Measurements from ENCODE around the gene CDK11A.
"Not testable (repeated sequence)": the region's sequence is repeated elsewhere in the genome, so short reads cannot be mapped to it uniquely, and the experiment has no call there.

The CDK11A gene

GRCh38 chr1:1756661-1757421, 32.7 kb upstream of the CDK11A start:
- peak in 1 of 42 donors; percentile 20 for DNase-seq
- intact Hi-C loops (cut with DNase I): no loop called here

GRCh38 chr1:1755852-1756251, 31.7 kb upstream of the CDK11A start:
- intact Hi-C loops (cut with DNase I): no loop called here
- DNase-seq: peak in 1 of 42 donors; percentile 16

GRCh38 chr1:1755426-1755825, 31.3 kb upstream of the CDK11A start:
- intact Hi-C loops (cut with DNase I): no loop called here
- DNase-seq: peak in 1 of 42 donors; percentile 7

DNA sequence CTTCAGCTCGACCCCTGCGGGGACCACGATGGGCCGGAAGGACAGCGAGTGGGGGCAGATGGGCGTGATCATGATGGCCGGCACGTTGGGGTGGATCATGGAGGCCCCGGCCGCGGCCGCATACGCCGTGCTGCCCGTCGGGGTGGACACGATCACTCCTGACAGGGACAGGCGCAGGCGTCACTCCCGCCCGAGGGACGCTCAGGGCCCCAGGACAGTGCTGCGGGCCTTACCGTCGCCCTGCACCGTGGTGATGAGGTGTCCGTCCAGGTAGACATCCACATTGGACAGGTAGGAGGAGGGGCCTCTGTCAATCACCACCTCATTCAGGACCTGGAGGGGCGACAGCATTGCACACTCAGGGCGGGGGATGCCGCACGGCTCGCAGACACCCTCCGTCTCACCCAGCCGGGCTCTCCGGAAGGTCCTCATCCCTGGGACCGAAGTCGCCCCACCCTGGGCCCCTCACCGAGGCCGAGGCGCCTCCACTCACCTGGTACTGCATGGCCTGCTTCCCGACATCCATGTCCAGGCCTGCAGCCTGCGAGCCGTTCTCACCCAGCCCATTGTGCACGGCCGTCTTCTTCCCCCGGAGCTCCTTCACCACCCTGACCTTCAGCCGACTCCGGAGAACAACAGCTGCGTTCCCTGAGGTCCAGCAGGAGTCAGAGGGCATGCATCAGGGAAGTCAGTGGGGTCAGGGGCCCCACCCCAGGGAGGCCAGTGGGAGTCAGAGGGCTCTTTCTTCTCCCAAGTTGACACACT, 30.1 kb upstream of the CDK11A start:
- intact Hi-C loops (cut with DNase I): no loop called here
- peak in 1 of 42 donors; percentile 19 for DNase-seq

- intact Hi-C loops (cut with DNase I): no loop called here
- DNase-seq: peak in 1 of 42 donors; percentile 22
Measured at GRCh38 chr1:1753607-1754005, 29.4 kb upstream of the CDK11A start.

DNA sequence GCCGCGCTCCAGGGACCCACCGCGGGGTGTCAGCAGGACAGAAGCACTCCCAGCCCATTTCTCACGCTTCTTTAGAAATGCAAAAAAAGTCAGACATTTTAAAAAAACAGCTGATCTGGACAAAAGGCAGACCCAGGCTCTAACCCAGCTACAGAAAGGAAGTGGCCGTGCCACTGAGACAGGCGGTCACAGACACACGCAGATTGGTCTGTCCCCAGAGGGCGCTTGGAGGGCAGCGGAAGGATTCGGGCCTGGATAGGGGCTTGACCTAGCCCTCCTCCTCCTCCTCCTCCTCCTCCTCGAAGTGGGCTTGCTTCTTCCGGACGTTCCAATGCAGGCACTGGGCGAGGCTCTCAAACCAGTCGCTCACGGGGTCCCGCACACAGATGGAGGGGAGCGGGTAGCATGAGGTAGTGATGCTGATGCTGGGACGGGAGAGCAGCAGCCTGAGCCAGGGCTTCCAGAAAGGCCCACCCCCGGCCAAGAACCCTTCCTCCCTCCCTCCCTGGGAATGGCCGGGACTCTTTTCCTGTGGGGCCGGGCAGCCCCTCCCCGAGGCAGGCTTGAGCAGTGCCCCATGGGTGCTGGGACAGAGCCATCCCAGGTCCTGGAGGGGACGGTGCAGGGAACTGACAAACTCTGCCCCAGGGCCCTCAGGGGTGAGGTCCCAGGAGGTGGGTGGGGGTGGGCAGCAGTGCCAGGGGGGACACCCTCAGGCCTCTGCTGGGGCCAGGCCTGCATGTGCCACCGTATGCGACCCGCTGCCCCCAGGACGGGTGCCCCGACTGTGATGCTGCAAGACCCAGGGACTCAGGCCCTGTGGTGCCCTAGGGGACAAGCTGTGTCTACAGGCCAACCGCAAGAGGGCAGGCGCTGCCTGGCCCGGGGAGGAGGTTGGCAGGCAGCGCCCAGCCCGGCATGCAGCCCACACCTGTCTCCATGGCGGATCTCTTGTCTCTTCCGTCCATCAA, 28.8 kb upstream of the CDK11A start:
- peak in 1 of 42 donors; percentile 10 for DNase-seq
- intact Hi-C loops (cut with DNase I): no loop called here

- DNase-seq: no peak
- intact Hi-C loops (cut with DNase I): no loop called here
Measured at GRCh38 chr1:1752190-1752589, 28.0 kb upstream of the CDK11A start.

DNA sequence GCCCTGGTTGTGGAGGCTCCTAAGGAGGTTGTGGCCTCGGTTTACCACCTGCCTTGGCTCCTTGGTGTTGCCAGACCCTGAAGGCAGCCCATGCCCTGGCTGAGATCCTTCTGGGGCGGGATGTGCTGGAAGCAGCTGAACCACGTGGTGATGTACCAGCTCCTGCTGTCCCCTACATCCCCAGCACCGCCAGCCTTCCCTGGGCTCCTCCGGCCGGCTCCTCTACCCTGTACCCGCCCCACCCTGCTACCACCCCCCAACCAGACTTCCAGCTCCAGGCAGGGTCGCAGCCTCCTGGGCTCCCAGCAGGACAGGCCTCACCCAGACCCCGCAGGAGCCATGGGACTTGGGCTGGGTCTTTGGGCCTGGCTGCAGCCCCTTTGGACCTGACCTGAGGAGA, 25.8 kb upstream of the CDK11A start:
- intact Hi-C loops (cut with DNase I); DNase-seq: not testable (repeated sequence)

GRCh38 chr1:1748686-1749321, 24.6 kb upstream of the CDK11A start:
- peak in 2 of 42 donors; percentile 23 to 32 for DNase-seq
- intact Hi-C loops (cut with DNase I): no loop called here

DNA sequence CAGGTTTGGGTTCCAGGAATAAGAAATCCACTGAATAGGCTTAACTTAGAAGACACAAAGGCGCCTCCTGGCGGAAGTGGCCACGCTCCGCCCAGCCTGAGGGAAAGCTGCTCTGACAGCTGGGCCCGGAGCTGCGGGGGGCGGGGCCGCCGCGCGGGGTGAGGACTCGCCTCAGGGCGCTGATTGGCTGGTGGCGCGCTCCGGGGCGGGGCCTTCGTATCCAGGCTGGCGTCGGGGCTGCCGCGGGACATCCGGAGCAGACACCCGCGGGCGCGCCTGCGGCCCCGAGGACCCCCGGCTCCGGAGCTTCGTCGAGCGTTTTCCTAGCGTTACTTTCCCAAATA, 22.4 kb upstream of the CDK11A start:
- DNase-seq; intact Hi-C loops (cut with DNase I): not testable (repeated sequence)

DNA sequence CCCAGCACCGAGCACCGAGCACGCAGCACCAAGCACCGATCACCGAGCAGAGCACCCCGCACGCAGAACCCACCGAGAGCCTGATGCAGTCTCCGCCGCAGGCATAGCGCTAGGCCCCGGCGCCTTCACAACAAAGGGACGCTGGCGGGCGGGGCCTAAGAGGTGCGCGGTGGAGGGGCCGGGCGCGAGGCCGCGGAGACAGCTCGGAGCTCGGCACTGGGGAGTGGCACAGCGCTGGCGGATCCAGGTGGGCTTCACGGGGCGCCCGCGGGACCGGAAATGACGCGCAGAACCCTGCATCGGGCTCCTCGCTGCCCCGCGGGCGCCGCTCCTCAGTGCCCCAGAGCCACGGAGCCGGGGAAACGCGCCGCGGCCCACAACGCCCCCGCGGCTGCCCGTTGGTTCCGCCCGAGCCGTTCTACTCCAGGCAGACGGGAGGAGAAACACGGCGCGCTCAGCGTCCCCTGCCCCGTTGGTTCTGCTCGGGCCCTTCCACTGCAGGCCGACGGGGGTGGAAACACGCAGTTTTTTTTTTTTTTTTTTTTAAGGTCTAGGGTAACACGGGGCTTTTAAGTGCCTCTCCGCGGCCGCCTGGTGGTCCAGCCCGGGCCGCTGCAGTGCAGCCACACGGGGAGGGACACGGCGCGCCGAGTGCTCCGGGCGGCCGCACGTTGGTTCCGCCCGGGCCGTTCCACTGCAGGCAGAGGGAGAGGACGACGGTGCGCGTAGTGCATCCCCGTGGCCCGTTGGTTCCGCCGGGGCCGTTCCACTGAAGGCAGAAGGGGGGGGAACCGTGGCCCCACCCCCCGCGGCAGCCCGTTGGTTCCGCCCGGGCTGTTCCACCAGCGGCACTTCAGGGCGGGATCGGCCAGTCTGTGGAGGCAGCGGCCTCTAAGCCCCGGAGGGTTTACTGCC, 21.8 kb upstream of the CDK11A start:
- peak in 36 of 42 donors; percentile 25 to 94 (median 80) for DNase-seq
- intact Hi-C loops (cut with DNase I): not testable (repeated sequence)

- peak in 1 of 42 donors; percentile 23 for DNase-seq
- intact Hi-C loops (cut with DNase I): not testable (repeated sequence)
Measured at GRCh38 chr1:1742529-1742928, 18.4 kb upstream of the CDK11A start.

GRCh38 chr1:1741013-1741412, 16.9 kb upstream of the CDK11A start:
- intact Hi-C loops (cut with DNase I): not testable (repeated sequence)
- peak in 1 of 42 donors; percentile 25 for DNase-seq

GRCh38 chr1:1738799-1739337, 14.7 kb upstream of the CDK11A start:
- DNase-seq; intact Hi-C loops (cut with DNase I): not testable (repeated sequence)

DNA sequence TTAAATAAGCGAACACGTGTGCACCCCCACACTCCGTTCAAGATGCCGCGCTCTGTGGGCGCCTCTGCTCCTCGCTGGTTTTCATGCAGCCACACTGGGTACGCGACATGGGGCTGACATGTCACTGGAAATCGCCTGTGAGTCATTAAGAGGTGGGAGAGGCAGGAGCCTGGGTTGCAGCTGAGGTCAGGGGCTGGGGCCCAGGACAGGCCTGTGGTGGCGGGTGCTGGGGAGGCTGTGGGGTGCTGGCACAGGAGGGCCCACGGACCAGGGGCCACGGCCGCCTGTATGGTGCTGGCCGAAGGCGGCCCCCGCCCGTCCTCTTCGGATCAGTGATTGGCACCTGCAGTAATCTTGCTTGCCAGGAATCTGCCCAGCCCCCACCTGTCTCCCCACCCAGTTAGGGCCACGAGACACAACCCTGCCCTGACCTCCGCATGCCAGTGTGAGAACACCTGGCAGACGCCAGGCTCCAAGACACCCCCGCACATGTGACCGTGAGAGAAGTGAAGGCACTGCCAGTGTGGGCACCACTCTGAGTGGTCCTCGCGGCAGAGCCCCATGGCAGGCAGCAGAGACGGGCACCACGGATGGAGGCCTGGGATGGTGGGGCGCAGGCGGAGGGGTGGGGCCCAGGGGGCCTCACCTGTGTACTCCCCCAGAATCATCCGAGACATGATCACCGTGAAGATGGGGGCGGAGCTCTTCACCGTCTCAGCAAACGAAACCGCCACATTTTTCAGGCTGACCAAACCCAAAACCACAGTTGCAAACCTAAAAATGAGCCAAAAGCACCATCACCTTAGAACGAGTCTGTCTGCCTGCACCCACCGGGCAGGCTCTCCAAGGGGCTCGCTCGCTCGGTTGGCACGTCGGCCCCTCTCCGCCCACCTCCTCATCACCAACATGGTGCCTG, 13.8 kb upstream of the CDK11A start:
- peak in 21 of 42 donors; percentile 25 to 77 (median 45) for DNase-seq
- intact Hi-C loops (cut with DNase I): not testable (repeated sequence)

GRCh38 chr1:1732381-1732780, 8.2 kb upstream of the CDK11A start:
- peak in 1 of 42 donors; percentile 31 for DNase-seq
- intact Hi-C loops (cut with DNase I): no loop called here

Measured in head of caudate nucleus (tissue), 42 donors.